ENCODE results near the gene AURKB. TPM values are rescaled to one million over a fixed set of nuclear protein-coding genes. Genes with fewer than 3 reads are reported as not detected.
A peak's percentile ranks its signal among the peaks of the same experiment; 100 is the strongest.

Gene AURKB
- total and polyA plus RNA-seq, 2 of the 13 experiments (the other 11 are each of a cell fraction or from before 2014, with no cell fraction given) = 29.5 to 75.3 TPM

DNA sequence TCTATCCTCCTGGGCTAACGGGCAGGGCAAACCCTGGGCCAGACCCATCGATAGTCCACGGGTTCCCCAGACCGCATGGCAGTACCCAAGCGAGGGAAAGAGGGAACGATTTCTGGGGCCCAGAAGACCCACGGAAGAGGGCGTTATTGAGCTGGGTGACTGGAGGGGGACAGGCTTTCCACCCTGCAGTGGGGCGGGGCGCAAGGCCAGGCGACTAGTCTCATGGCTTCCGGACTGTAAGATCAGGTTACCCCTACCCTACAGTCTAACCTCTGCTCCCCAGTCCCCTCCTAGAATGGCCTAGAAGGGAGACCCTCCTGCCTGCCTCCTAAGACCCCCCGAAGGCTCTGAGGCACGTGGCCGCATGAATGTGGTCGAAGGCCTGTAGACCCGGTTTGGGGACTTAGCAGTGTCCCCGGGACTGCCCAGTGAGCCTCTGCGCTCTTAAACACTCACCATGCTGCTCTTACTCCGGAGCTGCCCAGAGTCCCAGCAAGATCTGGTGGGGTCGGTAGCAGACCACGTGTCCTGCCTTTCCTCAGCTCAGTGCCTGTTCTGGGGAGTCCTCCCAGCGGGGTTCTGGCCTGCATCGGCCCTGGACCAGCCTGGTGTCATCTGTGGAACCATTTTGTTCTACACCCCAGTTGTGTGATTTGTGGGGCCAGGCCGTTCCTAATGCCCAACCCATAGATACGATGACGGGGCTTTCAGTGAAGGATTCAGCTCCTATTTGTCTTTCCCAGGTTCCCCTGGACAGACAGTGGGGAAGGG lies 13.2 kb upstream of the AURKB start (continued):
- no peak; the same call in 1 of the 2 replicates for TF ChIP-seq ETV5 (CRISPR knock-in tag; IDR thresholded peaks at IDR 0.05; ENCODE audit: borderline replicate concordance)
- peak; percentile 58 for TF ChIP-seq POLR2G (IDR thresholded peaks at IDR 0.05; ENCODE audit: low read depth, low read length)
- peak; percentile 66 for TF ChIP-seq SAP130 (CRISPR knock-in tag; IDR thresholded peaks at IDR 0.05; ENCODE audit: low read depth)
- TF ChIP-seq EEA1 (CRISPR knock-in tag; IDR thresholded peaks at IDR 0.05; ENCODE audit: borderline replicate concordance) = peak; percentile 40; the same call in 1 of the 2 replicates
- TF ChIP-seq HDAC6 (IDR thresholded peaks at IDR 0.05; ENCODE audit: low read depth, low read length) = no peak
- TF ChIP-seq, protein P1, sequence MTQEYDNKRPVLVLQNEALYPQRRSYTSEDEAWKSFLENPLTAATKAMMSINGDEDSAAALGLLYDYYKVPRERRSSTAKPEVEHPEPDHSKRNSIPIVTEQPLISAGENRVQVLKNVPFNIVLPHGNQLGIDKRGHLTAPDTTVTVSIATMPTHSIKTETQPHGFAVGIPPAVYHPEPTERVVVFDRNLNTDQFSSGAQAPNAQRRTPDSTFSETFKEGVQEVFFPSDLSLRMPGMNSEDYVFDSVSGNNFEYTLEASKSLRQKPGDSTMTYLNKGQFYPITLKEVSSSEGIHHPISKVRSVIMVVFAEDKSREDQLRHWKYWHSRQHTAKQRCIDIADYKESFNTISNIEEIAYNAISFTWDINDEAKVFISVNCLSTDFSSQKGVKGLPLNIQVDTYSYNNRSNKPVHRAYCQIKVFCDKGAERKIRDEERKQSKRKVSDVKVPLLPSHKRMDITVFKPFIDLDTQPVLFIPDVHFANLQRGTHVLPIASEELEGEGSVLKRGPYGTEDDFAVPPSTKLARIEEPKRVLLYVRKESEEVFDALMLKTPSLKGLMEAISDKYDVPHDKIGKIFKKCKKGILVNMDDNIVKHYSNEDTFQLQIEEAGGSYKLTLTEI (CRISPR knock-in tag; conservative IDR thresholded peaks at IDR 0.05) = no peak
- TF ChIP-seq, protein P2, sequence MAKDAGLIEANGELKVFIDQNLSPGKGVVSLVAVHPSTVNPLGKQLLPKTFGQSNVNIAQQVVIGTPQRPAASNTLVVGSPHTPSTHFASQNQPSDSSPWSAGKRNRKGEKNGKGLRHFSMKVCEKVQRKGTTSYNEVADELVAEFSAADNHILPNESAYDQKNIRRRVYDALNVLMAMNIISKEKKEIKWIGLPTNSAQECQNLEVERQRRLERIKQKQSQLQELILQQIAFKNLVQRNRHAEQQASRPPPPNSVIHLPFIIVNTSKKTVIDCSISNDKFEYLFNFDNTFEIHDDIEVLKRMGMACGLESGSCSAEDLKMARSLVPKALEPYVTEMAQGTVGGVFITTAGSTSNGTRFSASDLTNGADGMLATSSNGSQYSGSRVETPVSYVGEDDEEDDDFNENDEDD (CRISPR knock-in tag; IDR thresholded peaks at IDR 0.05; ENCODE audit: borderline replicate concordance) = peak; percentile 65; the same call in 1 of the 2 replicates
- TF ChIP-seq, protein P3, sequence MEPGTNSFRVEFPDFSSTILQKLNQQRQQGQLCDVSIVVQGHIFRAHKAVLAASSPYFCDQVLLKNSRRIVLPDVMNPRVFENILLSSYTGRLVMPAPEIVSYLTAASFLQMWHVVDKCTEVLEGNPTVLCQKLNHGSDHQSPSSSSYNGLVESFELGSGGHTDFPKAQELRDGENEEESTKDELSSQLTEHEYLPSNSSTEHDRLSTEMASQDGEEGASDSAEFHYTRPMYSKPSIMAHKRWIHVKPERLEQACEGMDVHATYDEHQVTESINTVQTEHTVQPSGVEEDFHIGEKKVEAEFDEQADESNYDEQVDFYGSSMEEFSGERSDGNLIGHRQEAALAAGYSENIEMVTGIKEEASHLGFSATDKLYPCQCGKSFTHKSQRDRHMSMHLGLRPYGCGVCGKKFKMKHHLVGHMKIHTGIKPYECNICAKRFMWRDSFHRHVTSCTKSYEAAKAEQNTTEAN (CRISPR knock-in tag; conservative IDR thresholded peaks at IDR 0.05) = no peak; the same call in 1 of the 2 replicates
- TF ChIP-seq KDM2A (CRISPR knock-in tag; IDR thresholded peaks at IDR 0.05; ENCODE audit: borderline replicate concordance, low read depth) = no peak; the same call in 1 of the 2 replicates
- no peak for TF ChIP-seq ZNF768 (CRISPR knock-in tag; IDR thresholded peaks at IDR 0.05)
- TF ChIP-seq ZMYM3 (CRISPR knock-in tag; IDR thresholded peaks at IDR 0.05) = 0 out of 2 replicates have a peak, but pooled peaks have one; percentile 8
- TF ChIP-seq SSRP1 (CRISPR knock-in tag; IDR thresholded peaks at IDR 0.05) = peak; percentile 48; the same call in 1 of the 2 replicates
- TF ChIP-seq ZNF431 (CRISPR knock-in tag; IDR thresholded peaks at IDR 0.05; ENCODE audit: borderline replicate concordance, low read depth) = no peak
- TF ChIP-seq, protein P4, sequence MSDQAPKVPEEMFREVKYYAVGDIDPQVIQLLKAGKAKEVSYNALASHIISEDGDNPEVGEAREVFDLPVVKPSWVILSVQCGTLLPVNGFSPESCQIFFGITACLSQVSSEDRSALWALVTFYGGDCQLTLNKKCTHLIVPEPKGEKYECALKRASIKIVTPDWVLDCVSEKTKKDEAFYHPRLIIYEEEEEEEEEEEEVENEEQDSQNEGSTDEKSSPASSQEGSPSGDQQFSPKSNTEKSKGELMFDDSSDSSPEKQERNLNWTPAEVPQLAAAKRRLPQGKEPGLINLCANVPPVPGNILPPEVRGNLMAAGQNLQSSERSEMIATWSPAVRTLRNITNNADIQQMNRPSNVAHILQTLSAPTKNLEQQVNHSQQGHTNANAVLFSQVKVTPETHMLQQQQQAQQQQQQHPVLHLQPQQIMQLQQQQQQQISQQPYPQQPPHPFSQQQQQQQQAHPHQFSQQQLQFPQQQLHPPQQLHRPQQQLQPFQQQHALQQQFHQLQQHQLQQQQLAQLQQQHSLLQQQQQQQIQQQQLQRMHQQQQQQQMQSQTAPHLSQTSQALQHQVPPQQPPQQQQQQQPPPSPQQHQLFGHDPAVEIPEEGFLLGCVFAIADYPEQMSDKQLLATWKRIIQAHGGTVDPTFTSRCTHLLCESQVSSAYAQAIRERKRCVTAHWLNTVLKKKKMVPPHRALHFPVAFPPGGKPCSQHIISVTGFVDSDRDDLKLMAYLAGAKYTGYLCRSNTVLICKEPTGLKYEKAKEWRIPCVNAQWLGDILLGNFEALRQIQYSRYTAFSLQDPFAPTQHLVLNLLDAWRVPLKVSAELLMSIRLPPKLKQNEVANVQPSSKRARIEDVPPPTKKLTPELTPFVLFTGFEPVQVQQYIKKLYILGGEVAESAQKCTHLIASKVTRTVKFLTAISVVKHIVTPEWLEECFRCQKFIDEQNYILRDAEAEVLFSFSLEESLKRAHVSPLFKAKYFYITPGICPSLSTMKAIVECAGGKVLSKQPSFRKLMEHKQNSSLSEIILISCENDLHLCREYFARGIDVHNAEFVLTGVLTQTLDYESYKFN (CRISPR knock-in tag; conservative IDR thresholded peaks at IDR 0.05) = 0 out of 2 replicates have a peak, but pooled peaks have one; percentile 15
- TF ChIP-seq, protein P5, sequence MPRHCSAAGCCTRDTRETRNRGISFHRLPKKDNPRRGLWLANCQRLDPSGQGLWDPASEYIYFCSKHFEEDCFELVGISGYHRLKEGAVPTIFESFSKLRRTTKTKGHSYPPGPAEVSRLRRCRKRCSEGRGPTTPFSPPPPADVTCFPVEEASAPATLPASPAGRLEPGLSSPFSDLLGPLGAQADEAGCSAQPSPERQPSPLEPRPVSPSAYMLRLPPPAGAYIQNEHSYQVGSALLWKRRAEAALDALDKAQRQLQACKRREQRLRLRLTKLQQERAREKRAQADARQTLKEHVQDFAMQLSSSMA (CRISPR knock-in tag; IDR thresholded peaks at IDR 0.05) = peak; percentile 30; the same call in 1 of the 2 replicates
- TF ChIP-seq TGIF2 (CRISPR knock-in tag; IDR thresholded peaks at IDR 0.05) = peak; percentile 77
- peak; percentile 36; the same call in 1 of the 2 replicates for TF ChIP-seq KDM3A (CRISPR knock-in tag; IDR thresholded peaks at IDR 0.05; ENCODE audit: low read depth)
- TF ChIP-seq SP4 (CRISPR knock-in tag; IDR thresholded peaks at IDR 0.05) = no peak
- no peak; the same call in 1 of the 2 replicates for TF ChIP-seq KMT2B (CRISPR knock-in tag; IDR thresholded peaks at IDR 0.05)
- TF ChIP-seq HES4 (CRISPR knock-in tag; IDR thresholded peaks at IDR 0.05; ENCODE audit: borderline replicate concordance) = 0 out of 2 replicates have a peak, but pooled peaks have one; percentile 53
- no peak for TF ChIP-seq MTA1 (CRISPR knock-in tag; IDR thresholded peaks at IDR 0.05; ENCODE audit: borderline replicate concordance)

All from HepG2 (cell line).